MCF 10A (cell line): Measurements from ENCODE around the gene OTOA. TPM values are rescaled to one million over a fixed set of nuclear protein-coding genes. Genes with fewer than 3 reads are reported as not detected.
"Not testable (repeated sequence)": the region's sequence is repeated elsewhere in the genome, so short reads cannot be mapped to it uniquely, and the experiment has no call there.

ENCODE experiments used
- BruUV-seq: library from RNA; stranded (reverse); fragments of 400-500 nt; replicated peaks from 2 replicates; lab custom pipeline; 2021; lab: Mats Ljungman, UMichigan
- CTCF ChIA-PET: fragments of 300-600 bp; sonication (Branson Sonifier 250); formaldehyde crosslinking; extraction: SDS; loops from one replicate; lab custom pipeline; 2021; ENCODE audit warnings: antibody characterized with exemption, inconsistent platforms; lab: Yijun Ruan, JAX
- POLR2A ChIA-PET: fragments of 300-600, 350-650 bp; sonication (Branson Sonifier 250); formaldehyde crosslinking; extraction: SDS; loops from one replicate; lab custom pipeline; 2020; ENCODE audit warnings: antibody characterized with exemption, inconsistent platforms; lab: Yijun Ruan, JAX
- DNase-seq: peaks from one replicate; pipeline ENCODE4 v3.0.0-alpha.2; 2018; ENCODE audit not compliant: unreplicated experiment
- H3K27ac Mint-ChIP-seq: one replicate; pipeline ENCODE4 v1.8.0; 2022; ENCODE audit warnings: mild to moderate bottlenecking, low read depth, mixed read lengths; ENCODE audit not compliant: unreplicated experiment
- H3K27me3 Mint-ChIP-seq: one replicate; pipeline ENCODE4 v1.8.0; 2022; ENCODE audit warnings: mixed read lengths; ENCODE audit not compliant: insufficient read depth, unreplicated experiment
- H3K36me3 Mint-ChIP-seq: one replicate; pipeline ENCODE4 v1.8.0; 2022; ENCODE audit warnings: mild to moderate bottlenecking, moderate library complexity, mixed read lengths; ENCODE audit not compliant: insufficient read depth, unreplicated experiment
- H3K4me1 Mint-ChIP-seq: one replicate; pipeline ENCODE4 v1.8.0; 2022; ENCODE audit warnings: mixed read lengths; ENCODE audit not compliant: insufficient read depth, unreplicated experiment
- H3K4me3 Mint-ChIP-seq: one replicate; pipeline ENCODE4 v1.8.0; 2022; ENCODE audit warnings: mild to moderate bottlenecking, moderate library complexity, mixed read lengths; ENCODE audit not compliant: unreplicated experiment
- H3K9me3 Mint-ChIP-seq: one replicate; pipeline ENCODE4 v1.8.0; 2022; ENCODE audit warnings: mixed read lengths; ENCODE audit not compliant: unreplicated experiment
- intact Hi-C: fragments of 100-400 bp; cut with micrococcal nuclease; formaldehyde crosslinking; loops from 2 replicates; pipeline ENCODE4 v1.14.1; 2022
- total RNA-seq: library from RNA; stranded (reverse); gene quantifications from 2 replicates; pipeline ENCODE4 v1.2.3, GENCODE V29; 2022
- TF ChIP-seq, protein P1 (sequence below): fragments of 200-600 bp; IDR thresholded peaks from one replicate; pipeline ENCODE4 v1.8.0; 2022; ENCODE audit warnings: antibody characterized with exemption, mild to moderate bottlenecking; ENCODE audit not compliant: unreplicated experiment

Gene OTOA
- total RNA-seq, 1 experiment from 2014 or later, result 0.12 TPM

DNA sequence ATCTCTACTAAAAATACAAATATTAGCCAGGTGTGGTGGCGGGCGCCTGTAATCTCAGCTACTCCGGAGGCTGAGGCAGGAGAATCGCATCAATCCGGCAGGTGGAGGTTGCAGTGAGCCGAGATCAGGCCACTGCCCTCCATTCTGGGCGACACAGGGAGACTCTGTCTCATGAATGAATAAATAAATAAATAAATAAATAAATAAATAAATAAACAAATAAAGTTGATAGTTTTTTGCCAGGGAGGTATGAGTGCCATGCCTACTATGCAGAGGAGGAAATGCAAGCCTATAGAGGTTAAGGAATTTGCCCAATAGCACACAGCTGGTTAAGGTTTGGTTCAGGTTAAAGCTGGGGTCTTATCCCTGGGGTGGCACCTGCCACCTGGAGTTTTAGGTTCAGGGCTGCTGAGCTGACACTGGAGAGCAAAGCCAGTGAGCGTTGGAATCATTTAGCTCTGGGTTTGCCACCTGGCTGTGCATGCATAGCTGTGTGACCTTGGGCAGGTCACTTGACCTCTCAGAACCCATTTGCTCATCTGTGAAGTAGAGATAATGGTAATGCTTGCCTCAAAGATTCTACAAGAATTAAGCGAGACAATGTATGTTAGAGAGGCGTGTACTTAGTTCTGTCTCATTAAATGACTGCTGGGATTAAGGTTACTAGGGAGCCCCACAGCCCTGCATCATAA, 1.2 kb downstream of the OTOA start:
- ChIA-PET POLR2A (no interaction called here), CTCF (interaction anchor here (0.6 to 3.0 kb wide), 4 partner anchors 8 to 362 kb away, joined by 3 to 25 read pairs (median 6); no protein-coding TSS in a partner anchor)
- TF ChIP-seq, protein P1, sequence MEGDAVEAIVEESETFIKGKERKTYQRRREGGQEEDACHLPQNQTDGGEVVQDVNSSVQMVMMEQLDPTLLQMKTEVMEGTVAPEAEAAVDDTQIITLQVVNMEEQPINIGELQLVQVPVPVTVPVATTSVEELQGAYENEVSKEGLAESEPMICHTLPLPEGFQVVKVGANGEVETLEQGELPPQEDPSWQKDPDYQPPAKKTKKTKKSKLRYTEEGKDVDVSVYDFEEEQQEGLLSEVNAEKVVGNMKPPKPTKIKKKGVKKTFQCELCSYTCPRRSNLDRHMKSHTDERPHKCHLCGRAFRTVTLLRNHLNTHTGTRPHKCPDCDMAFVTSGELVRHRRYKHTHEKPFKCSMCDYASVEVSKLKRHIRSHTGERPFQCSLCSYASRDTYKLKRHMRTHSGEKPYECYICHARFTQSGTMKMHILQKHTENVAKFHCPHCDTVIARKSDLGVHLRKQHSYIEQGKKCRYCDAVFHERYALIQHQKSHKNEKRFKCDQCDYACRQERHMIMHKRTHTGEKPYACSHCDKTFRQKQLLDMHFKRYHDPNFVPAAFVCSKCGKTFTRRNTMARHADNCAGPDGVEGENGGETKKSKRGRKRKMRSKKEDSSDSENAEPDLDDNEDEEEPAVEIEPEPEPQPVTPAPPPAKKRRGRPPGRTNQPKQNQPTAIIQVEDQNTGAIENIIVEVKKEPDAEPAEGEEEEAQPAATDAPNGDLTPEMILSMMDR, result no peak
- Mint-ChIP-seq H3K9me3 (no peaks in the 10 kb centered on the region), H3K4me3 (no peak overlapping the region), H3K27ac (no peak overlapping the region), H3K36me3 (peaks cover 4% of the 10 kb centered on the region), H3K4me1 (no peaks in the 10 kb centered on the region), H3K27me3 (peaks cover 5% of the 10 kb centered on the region)
- intact Hi-C loops, result no loop called here
- BruUV-seq, result no TSS peak
- DNase-seq, result no peak

DNA sequence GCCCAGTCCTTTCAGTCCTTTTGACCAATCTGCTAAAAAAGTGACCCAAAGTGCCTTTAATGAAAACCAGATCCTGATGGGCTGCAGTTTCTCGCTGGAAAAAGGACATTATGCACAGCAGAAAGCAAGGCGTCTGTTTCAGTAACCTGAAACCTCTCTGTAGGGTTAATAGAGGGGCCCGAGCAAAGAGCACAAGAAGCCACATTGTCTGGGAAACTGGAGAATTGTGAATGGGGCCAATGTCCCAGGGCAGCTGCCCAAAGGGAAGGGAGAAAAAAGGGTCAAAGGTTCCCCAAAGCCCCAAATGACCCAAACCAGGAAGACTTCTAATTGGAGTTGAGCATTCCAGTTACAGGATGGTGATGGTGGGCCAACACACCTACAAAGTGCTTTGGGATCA, 3.0 kb downstream of the OTOA start:
- CTCF ChIA-PET, result interaction anchor here (1.1 to 3.0 kb wide), 2 partner anchors 10 to 27 kb away, joined by 3 to 25 read pairs; no protein-coding TSS in a partner anchor
- Mint-ChIP-seq H3K36me3 (peaks cover 4% of the 10 kb centered on the region), H3K4me1 (no peaks in the 10 kb centered on the region), H3K27me3 (peaks cover 14% of the 10 kb centered on the region), H3K9me3 (no peaks in the 10 kb centered on the region), H3K4me3 (no peak overlapping the region), H3K27ac (no peak overlapping the region)
- no peak for DNase-seq
- POLR2A ChIA-PET, result interaction anchor here (0.9 kb wide), 1 partner anchor 52 kb away, joined by 3 read pairs; no protein-coding TSS in a partner anchor
- BruUV-seq, result no TSS peak
- TF ChIP-seq, protein P1, result no peak
- intact Hi-C loops, result no loop called here

DNA sequence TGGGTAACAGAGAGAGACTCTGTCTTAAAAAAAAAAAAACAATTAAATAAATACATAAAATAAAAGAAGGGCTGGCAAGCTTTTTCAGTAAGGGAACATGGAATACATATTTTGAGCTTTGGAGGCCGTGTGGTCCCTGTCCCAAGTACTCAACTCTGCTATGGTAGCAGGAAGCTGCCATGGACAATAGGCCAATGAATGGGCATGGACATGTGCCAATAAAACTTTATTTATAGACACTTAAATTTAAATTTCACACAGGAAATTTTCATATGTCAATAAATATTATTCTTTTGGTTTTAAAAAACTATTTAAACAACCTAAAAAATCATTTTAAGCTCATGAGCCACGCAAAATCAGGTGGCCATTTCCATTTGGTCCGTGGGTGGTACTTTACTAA, 3.8 kb downstream of the OTOA start:
- H3K9me3 Mint-ChIP-seq, result no peaks in the 10 kb centered on the region
- ChIA-PET POLR2A (interaction anchor here (0.9 kb wide), 1 partner anchor 51 kb away, joined by 3 read pairs; no protein-coding TSS in a partner anchor), CTCF (interaction anchor here (0.8 to 3.0 kb wide), 4 partner anchors 10 to 16 kb away, joined by 3 to 25 read pairs (median 4); no protein-coding TSS in a partner anchor)
- peaks cover 14% of the 10 kb centered on the region for H3K27me3 Mint-ChIP-seq
- peaks cover 4% of the 10 kb centered on the region for H3K36me3 Mint-ChIP-seq
- no peaks in the 10 kb centered on the region for H3K4me1 Mint-ChIP-seq
- no TSS peak for BruUV-seq
- no peak for DNase-seq
- H3K4me3 Mint-ChIP-seq, result no peak overlapping the region
- TF ChIP-seq, protein P1, result no peak
- intact Hi-C loops, result no loop called here
- no peak overlapping the region for H3K27ac Mint-ChIP-seq

DNA sequence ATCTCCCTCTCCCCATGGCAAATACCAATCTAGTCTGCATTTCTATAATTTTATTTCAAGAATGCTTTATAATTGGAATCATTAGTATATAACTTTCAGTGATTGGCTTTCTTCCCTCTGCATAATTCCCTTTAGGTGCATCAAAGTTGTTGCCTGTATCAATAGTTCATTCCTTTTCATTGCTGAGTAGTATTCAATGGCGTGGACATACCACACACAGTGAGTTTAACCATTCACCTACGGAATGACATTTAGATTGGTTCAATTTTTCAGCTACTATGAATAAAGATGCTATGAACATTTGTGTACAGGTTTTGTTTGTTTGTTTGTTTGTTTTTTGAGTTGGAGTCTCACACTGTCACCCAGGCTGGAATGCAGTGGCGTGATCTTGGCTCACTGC, 9.7 kb downstream of the OTOA start:
- POLR2A ChIA-PET, result no interaction called here
- intact Hi-C loops, result no loop called here

DNA sequence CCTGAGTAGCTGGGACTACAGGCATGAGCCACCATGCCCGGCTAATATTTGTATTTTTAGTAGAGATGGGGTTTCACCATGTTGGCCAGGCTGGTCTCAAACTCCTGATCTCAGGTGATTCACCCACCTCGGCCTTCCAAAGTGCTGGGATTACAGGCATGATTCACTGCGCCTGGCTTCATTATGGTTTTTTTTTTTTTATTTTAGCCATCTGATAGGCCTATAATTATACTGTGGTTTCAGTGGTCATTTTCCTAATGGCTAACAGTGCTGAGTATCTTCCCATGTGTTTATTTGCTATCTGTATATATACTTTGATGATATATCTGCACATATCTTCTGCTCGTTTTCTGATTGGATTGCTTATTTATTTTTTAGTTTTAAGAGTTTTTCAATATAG, 10.7 kb downstream of the OTOA start:
- H3K4me3 Mint-ChIP-seq, H3K4me1 Mint-ChIP-seq, BruUV-seq, H3K27ac Mint-ChIP-seq, intact Hi-C loops, H3K36me3 Mint-ChIP-seq, H3K9me3 Mint-ChIP-seq: not testable (repeated sequence)
- POLR2A ChIA-PET, result interaction anchor here (0.6 kb wide), 1 partner anchor 19 kb away, joined by 3 read pairs; no protein-coding TSS in a partner anchor
- CTCF ChIA-PET, result interaction anchor here (0.6 to 5.0 kb wide), 3 partner anchors 17 to 1197 kb away, joined by 4 to 27 read pairs (median 5); no protein-coding TSS in a partner anchor
- peak; percentile 5 for DNase-seq
- H3K27me3 Mint-ChIP-seq, result peaks cover 46% of the 10 kb centered on the region

More for the DNA sequence above, 9.7 kb downstream of the OTOA start:
- no peak overlapping the region for H3K4me3 Mint-ChIP-seq
- no peak overlapping the region for H3K27ac Mint-ChIP-seq
- no peaks in the 10 kb centered on the region for H3K4me1 Mint-ChIP-seq
- TF ChIP-seq, protein P1, result no peak
- BruUV-seq, result no TSS peak
- CTCF ChIA-PET, result interaction anchor here (0.6 to 5.0 kb wide), 3 partner anchors 16 to 1241 kb away, joined by 3 to 27 read pairs (median 5); no protein-coding TSS in a partner anchor
- H3K27me3 Mint-ChIP-seq, result peaks cover 36% of the 10 kb centered on the region
- DNase-seq, result no peak
- no peaks in the 10 kb centered on the region for H3K9me3 Mint-ChIP-seq
- H3K36me3 Mint-ChIP-seq, result peaks cover 4% of the 10 kb centered on the region

DNA sequence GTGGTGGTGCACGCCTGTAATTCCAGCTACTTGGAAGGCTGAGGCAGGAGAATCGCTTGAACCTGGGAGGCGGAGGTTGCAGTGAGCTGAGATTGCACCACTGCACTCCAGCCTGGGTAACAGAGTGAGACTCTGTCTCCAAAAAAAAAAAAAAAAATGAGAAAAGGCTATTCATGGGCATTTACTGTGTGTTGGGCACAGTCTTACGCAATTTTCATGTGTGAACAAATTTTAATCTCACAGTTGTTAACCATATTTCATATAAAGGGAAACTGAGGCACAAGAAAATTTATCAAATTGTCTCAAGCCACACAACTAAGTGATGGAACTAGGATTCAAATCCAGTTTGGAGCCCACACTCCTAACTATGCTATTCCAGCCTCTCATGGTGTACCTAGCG, 16.9 kb downstream of the OTOA start:
- H3K4me1 Mint-ChIP-seq, H3K36me3 Mint-ChIP-seq, H3K4me3 Mint-ChIP-seq, BruUV-seq, H3K9me3 Mint-ChIP-seq, DNase-seq, POLR2A ChIA-PET, H3K27ac Mint-ChIP-seq, intact Hi-C loops: not testable (repeated sequence)
- peaks cover 43% of the 10 kb centered on the region for H3K27me3 Mint-ChIP-seq
- CTCF ChIA-PET, result interaction anchor here (0.9 kb wide), 1 partner anchor 24 kb away, joined by 3 read pairs; no protein-coding TSS in a partner anchor
